AG09319 (cell line): ENCODE measurements around the gene NKX3-2.

Source experiments
- DNase-seq: peaks from one replicate; pipeline ENCODE4 v3.0.0-alpha.2; 2010; ENCODE audit warnings: low read depth; ENCODE audit errors: extremely low read depth
- CTCF ChIP-seq: IDR thresholded peaks from 2 replicates; pipeline ENCODE4 v1.5.1; 2011; ENCODE audit warnings: low read depth, mild to moderate bottlenecking, inconsistent platforms, low read length, moderate library complexity

Gene NKX3-2

GRCh38 chr4:13553081-13553480 is 8.8 kb upstream of the NKX3-2 start:
- TF ChIP-seq CTCF = no peak

DNA sequence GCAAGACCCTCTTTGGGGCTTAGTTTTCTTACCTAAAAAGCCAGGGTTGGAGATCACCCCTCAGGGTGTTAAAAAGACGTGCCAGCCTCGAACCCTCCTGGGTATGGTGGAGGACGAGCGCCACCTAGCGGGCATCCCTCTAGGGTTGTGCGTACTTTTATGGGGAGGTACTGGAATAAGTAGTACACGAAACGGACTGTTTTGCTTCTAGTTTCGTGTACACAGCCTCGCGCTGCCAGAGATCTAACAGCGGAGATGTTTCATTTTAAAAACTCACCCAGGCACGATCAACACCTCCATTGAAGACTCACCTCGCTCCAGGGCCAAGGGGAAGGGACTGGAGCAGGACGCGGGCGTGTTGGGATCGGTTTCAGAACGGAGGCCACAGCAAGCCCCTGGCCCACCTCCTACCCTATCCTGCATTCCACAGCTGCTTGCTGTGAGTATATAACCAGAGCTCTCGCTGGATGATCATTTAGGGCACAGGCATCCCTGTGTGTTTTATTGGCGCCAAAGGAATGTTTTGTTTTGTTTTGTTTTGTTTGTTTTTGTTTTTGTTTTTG is 4.8 kb upstream of the NKX3-2 start:
- DNase-seq = peak; percentile 40
- peak; percentile 92 for TF ChIP-seq CTCF

More at GRCh38 chr4:13553081-13553480, 8.8 kb upstream of the NKX3-2 start:
- DNase-seq = no peak

GRCh38 chr4:13548059-13548983 is 4.0 kb upstream of the NKX3-2 start:
- TF ChIP-seq CTCF = no peak
- DNase-seq = no peak

GRCh38 chr4:13547485-13548041 is 3.3 kb upstream of the NKX3-2 start:
- TF ChIP-seq CTCF = no peak
- DNase-seq = no peak

DNA sequence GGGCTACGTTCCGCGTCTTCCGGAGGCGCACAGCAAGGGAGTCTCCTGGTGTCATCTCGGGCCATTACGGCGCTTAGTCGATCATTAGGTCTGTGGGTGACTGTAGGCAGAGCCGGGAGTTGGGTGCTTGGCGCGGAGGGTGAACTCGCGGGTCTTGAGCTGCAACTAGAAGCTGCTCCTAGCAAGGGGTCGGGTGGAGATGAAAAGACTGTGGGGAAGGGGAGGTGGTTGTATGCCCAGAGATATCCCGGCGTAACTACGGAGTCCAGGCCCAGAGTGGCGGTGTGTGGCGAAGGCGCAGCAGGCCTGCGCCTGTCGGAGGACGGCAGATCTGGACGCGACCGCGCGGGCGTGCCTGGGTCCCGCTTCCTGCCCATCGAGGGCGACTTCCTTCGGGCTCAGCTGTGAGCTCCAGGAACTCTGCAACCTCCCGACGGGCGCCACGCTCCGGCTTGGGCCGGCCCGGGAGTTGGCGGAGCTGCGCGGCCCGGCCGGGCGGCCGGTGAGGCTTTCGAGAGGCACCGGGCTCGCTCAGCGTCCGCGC is 2.7 kb upstream of the NKX3-2 start:
- TF ChIP-seq CTCF = no peak
- DNase-seq = no peak

- no peak for TF ChIP-seq CTCF
- no peak for DNase-seq
Observed at GRCh38 chr4:13546142-13546940, 2.0 kb upstream of the NKX3-2 start.
